ENCODE data around the gene CIDEC. TPM values are rescaled to one million over a fixed set of nuclear protein-coding genes. Genes with fewer than 3 reads are reported as not detected.

CIDEC gene
- total RNA-seq, 2 experiments from 2014 or later = not detected

DNA sequence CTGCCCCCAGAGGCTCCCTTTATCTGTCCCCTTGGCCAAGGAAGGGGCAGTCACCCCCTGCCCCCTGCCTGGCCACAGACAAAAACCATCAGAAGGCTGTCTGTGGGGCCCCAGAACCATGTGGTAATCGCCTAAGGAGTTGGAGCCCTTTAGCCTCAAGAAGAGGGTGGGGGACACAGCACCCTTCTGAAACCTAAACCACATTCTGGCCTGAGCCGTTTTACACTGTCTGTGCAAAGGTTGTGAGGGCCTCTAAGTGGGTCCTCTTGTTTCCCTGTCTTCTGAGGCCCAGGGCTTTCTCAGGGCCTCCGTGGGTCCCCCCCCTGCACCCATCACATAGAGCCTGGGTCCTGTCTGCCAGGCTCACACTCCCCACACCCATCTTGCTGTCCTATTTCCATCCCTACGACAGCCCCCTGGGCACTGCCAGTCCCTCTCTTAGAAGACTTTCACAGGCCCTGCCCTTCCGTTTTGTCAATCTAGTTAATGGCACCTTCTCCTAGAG is 18.4 kb downstream of the CIDEC start:
- Histone ChIP-seq H3K4me3 (ENCODE audit: low read length) (no peak overlapping the region), H3K27ac (ENCODE audit: low read depth in 1 of 2, low read length in 2 of 2) (no peak overlapping the region), H3K27me3 (ENCODE audit: control insufficient read depth in 1 of 2, insufficient read depth in 2 of 2, low read length in 2 of 2) (peaks cover 11 to 17% of the 10 kb centered on the region in 2 experiments), H3K36me3 (ENCODE audit: insufficient read depth, low read length) (no peaks in the 10 kb centered on the region), H3K4me1 (ENCODE audit: insufficient read depth, low read length) (peaks cover 9% of the 10 kb centered on the region), H3K9me3 (ENCODE audit: control insufficient read depth in 1 of 2, insufficient read depth in 1 of 2, low read length in 2 of 2) (peaks cover 0 to 8% of the 10 kb centered on the region in 2 experiments)
- H3K4me3 Mint-ChIP-seq = no peak overlapping the region
- intact Hi-C loops (cut with DNase I, micrococcal nuclease) = no loop called here
- H3K27ac Mint-ChIP-seq = no peak overlapping the region
- DNase-seq (no peak), ATAC-seq (ENCODE audit: poor library complexity) (no peak)
- ChIA-PET POLR2A (no interaction called here), CTCF (no interaction called here)
- TF ChIP-seq, protein P1, sequence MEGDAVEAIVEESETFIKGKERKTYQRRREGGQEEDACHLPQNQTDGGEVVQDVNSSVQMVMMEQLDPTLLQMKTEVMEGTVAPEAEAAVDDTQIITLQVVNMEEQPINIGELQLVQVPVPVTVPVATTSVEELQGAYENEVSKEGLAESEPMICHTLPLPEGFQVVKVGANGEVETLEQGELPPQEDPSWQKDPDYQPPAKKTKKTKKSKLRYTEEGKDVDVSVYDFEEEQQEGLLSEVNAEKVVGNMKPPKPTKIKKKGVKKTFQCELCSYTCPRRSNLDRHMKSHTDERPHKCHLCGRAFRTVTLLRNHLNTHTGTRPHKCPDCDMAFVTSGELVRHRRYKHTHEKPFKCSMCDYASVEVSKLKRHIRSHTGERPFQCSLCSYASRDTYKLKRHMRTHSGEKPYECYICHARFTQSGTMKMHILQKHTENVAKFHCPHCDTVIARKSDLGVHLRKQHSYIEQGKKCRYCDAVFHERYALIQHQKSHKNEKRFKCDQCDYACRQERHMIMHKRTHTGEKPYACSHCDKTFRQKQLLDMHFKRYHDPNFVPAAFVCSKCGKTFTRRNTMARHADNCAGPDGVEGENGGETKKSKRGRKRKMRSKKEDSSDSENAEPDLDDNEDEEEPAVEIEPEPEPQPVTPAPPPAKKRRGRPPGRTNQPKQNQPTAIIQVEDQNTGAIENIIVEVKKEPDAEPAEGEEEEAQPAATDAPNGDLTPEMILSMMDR (IDR thresholded peaks at IDR 0.05) = no peak
- H3K9me3 Mint-ChIP-seq = no peaks in the 10 kb centered on the region
- H3K27me3 Mint-ChIP-seq = peaks cover 9% of the 10 kb centered on the region
- H3K36me3 Mint-ChIP-seq (ENCODE audit: low read depth) = no peaks in the 10 kb centered on the region
- H3K4me1 Mint-ChIP-seq (ENCODE audit: low read depth) = no peaks in the 10 kb centered on the region

DNA sequence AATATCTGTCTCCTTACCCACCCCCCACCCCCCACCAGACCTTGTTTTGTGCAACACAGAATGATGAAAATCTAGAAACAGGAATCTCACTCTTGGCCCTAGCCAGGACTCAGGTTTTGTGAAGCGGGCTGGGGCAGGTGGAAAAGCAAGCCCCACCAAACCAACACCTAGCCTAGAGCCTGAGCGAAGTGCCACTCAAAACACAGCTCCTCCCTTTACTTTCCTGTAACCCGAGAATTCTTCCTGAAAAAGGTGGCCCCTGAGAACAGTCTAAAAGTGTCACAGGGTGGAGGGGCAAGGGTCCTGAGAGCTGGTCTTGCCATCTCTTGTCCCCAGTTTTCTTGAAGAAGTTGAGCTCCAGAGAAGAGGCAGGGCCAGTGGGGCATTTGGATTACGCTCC is 18.9 kb downstream of the CIDEC start:
- Mint-ChIP-seq H3K4me3 (no peak overlapping the region), H3K4me1 (ENCODE audit: low read depth) (no peaks in the 10 kb centered on the region), H3K27me3 (peaks cover 9% of the 10 kb centered on the region), H3K9me3 (no peaks in the 10 kb centered on the region), H3K36me3 (ENCODE audit: low read depth) (no peaks in the 10 kb centered on the region), H3K27ac (no peak overlapping the region)
- peaks cover 11 to 17% of the 10 kb centered on the region in 2 experiments for H3K27me3 ChIP-seq (ENCODE audit: control insufficient read depth in 1 of 2, insufficient read depth in 2 of 2, low read length in 2 of 2)
- intact Hi-C loops (cut with DNase I, micrococcal nuclease) = no loop called here
- DNase-seq (no peak), ATAC-seq (ENCODE audit: poor library complexity) (no peak)
- H3K27ac ChIP-seq (ENCODE audit: low read depth in 1 of 2, low read length in 2 of 2) = no peak overlapping the region
- no peak overlapping the region for H3K4me3 ChIP-seq (ENCODE audit: low read length)
- TF ChIP-seq, protein P1 (IDR thresholded peaks at IDR 0.05) = no peak
- no peaks in the 10 kb centered on the region for H3K36me3 ChIP-seq (ENCODE audit: insufficient read depth, low read length)
- ChIA-PET POLR2A (no interaction called here), CTCF (no interaction called here)
- peaks cover 9% of the 10 kb centered on the region for H3K4me1 ChIP-seq (ENCODE audit: insufficient read depth, low read length)
- peaks cover 0 to 8% of the 10 kb centered on the region in 2 experiments for H3K9me3 ChIP-seq (ENCODE audit: control insufficient read depth in 1 of 2, insufficient read depth in 1 of 2, low read length in 2 of 2)

DNA sequence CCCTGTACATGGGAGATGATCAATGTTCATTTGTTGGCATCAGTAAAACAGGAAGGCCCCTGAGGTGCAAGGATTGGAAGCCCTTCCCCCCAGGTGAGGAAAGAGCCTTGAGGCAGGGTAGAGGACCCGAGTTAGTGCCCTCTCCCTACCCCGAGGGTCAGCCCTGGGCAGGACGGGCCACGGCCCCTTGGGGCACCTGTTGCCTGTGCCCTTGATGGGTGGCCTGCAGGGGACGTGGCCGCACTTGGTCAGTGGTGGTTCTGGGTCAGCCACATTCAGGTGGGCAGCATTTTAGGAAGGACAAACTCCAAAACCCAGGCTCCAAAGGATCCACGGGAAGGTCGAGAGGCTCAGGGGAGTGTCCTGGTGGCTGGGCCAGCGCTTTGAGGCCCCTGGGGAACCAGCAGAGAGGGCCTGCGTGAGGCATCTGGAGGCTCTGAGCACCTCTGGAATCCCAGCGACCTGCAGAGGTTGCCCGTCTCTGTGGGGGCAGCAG is 20.5 kb downstream of the CIDEC start:
- CTCF ChIA-PET = no interaction called here
- no peaks in the 10 kb centered on the region for H3K36me3 Mint-ChIP-seq (ENCODE audit: low read depth)
- intact Hi-C loops (cut with DNase I, micrococcal nuclease) = no loop called here
- H3K9me3 Mint-ChIP-seq = no peaks in the 10 kb centered on the region
- H3K4me3 Mint-ChIP-seq = no peak overlapping the region
- no peak overlapping the region for H3K4me3 ChIP-seq (ENCODE audit: low read length)
- H3K27ac Mint-ChIP-seq = no peak overlapping the region
- no peak overlapping the region for H3K27ac ChIP-seq (ENCODE audit: low read depth in 1 of 2, low read length in 2 of 2)
- DNase-seq (no peak), ATAC-seq (ENCODE audit: poor library complexity) (no peak)
- peaks cover 0 to 8% of the 10 kb centered on the region in 2 experiments for H3K9me3 ChIP-seq (ENCODE audit: control insufficient read depth in 1 of 2, insufficient read depth in 1 of 2, low read length in 2 of 2)
- POLR2A ChIA-PET = no interaction called here
- H3K4me1 ChIP-seq (ENCODE audit: insufficient read depth, low read length) = peaks cover 9% of the 10 kb centered on the region
- TF ChIP-seq, protein P1 (IDR thresholded peaks at IDR 0.05) = no peak
- no peaks in the 10 kb centered on the region for H3K36me3 ChIP-seq (ENCODE audit: insufficient read depth, low read length)
- peaks cover 11 to 17% of the 10 kb centered on the region in 2 experiments for H3K27me3 ChIP-seq (ENCODE audit: control insufficient read depth in 1 of 2, insufficient read depth in 2 of 2, low read length in 2 of 2)
- H3K27me3 Mint-ChIP-seq = peaks cover 9% of the 10 kb centered on the region
- H3K4me1 Mint-ChIP-seq (ENCODE audit: low read depth) = no peaks in the 10 kb centered on the region

Data from CD4-positive, alpha-beta T cell (primary cell).